ENCODE results near the gene NOMO2.
"Not testable (repeated sequence)": the region's sequence is repeated elsewhere in the genome, so short reads cannot be mapped to it uniquely, and the experiment has no call there.

The NOMO2 gene

DNA sequence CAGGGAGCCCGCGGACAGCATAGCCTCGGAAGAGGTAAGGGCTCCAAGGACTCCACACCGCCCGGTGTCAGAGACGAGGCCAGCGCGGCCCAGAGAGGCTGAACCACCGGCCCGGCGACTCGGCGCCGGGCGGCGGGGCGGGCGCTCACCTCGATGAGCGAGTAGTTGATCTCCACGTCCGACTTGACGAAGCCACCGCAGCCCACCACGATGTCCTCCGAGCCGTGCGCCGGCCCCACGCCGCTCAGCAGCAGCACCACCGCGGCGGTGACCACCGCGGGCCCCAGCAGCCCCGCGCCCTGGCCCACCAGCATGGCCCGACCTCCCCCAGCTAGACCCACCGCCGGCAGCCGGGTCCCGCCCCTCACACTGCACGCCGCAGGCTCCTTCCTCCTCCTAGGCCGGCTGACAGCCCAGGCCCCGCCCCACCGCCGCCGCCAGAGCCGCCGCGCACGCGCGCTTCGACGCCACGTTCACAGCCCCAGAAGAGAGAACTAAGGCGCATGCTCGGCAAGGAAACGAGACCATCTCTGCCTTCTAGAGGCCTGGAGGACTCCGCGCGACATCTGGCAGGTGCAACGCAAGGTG is at the start of gene NOMO2:
TSS of gene NOMO2 (minus strand) at position 371 of the 588 bp plus-strand sequence. CDS start at position 314, 57 bp downstream.
- DNase-seq, result not testable (repeated sequence)

GRCh38 chr16:18610147-18610803 is 48.4 kb upstream of the NOMO2 start:
- not testable (repeated sequence) for DNase-seq

DNA sequence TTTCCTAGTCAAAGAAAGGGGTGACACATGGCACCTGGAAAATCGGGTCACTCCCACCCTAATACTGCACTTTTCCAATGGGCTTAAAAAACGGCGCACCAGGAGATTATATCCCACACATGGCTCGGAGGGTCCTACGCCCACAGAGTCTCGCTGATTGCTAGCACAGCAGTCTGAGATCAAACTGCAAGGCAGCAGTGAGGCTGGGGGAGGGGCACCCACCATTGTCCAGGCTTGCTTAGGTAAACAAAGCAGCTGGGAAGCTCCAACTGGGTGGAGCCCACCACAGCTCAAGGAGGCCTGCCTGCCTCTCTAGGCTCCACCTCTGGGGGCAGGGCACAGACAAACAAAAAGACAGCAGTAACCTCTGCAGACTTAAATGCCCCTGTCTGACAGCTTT is 46.4 kb upstream of the NOMO2 start:
- not testable (repeated sequence) for DNase-seq

- DNase-seq, result not testable (repeated sequence)
Observed at GRCh38 chr16:18603572-18604246, 41.8 kb upstream of the NOMO2 start.

DNA sequence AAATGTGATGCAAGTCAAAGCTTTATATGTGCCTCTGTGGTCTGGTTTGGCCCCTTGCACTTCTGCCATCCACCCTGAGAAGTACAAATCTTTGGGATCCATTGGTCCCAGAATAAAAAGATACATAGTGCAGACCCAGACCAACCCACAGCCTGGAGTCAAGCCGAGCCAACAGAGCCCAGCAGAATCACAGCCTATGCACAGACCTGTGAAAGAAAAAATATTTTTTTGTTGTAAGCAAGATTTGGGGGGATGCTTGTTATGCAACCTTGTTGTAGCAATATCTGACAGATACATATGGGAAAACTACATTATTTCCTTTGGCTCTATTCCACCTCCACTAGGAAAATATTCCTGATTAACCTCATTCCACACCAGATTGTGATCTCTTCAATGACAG is 36.7 kb upstream of the NOMO2 start:
- DNase-seq, result not testable (repeated sequence)

DNA sequence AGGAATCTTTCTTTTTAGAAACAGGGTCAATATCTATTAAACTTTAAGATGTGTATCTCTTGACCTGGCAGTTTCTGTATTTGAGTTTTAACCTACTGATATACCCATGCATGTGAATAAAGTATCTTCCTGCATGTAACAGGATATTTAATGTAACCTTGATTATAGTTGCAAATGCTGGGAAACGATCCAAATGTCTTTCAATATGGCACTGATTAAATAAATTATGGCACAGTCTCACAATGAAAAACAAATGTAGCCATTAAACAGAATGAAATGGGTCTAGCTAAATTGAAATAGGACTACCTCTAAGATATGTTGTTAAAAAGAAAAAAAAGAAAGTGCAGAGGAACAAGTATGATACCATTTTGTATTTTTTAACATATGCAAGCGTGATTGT is 35.8 kb upstream of the NOMO2 start:
- not testable (repeated sequence) for DNase-seq

DNA sequence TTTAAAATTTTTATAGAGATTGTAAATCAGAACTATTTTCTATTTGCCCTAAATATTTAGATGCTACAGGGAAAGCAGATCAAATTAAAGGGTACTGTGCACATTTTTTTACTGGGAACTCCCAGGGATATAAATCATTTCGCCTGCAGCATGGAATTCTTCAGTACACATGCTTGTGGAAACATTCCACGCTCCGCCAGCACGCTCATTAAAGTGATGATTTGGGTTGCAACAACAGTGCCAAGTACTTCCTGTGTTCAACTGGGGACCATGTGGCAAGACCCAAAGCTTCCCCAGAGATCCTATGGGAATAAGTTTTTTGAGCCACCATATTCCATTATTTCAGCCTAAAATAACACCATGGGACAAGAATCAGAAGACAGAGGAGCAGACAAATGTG is 35.4 kb upstream of the NOMO2 start:
- DNase-seq, result not testable (repeated sequence)

- DNase-seq, result not testable (repeated sequence)
Observed at GRCh38 chr16:18595796-18596195, 33.9 kb upstream of the NOMO2 start.

DNA sequence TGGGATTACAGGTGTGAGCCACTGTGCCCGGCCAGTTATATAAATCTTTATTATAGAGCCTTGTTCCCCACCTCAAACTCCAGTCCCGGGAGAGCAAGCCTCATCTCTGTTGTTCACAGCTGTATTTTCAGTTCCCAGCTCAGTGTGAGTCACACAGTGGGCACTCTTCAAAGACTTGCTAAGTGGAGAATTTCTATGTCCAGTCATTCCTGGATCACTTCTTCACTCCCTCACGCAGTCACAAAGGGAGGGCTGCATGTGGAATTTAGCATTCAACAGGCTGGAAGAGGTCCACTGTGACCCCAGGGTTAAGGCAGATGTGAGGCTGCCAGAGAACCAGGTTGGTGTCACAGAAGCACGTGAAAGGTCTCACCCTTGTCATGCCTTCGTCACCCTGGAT is 33.0 kb upstream of the NOMO2 start:
- peak; percentile 68 for DNase-seq

GRCh38 chr16:18593904-18594303 is 32.0 kb upstream of the NOMO2 start:
- DNase-seq, result not testable (repeated sequence)

DNA sequence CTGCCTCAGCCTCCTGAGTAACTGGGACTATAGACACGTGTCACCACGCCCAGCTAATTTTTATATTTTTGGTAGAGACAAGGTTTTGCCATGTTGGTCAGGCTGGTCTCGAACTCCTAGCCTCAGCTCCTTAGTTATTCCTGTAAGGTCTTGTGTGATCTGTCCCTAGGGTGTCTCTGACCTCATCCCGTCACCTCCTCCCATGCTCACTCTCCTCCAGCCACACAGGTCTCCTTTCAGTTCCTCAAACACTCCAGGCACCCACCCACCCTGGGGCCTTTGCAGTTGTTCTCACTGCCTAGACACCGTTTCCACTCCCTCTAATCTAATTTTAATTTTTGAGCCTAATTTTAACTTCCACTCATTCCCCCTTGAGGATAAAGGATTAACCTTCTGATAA is 31.1 kb upstream of the NOMO2 start:
- DNase-seq, result not testable (repeated sequence)

- DNase-seq, result peak; percentile 9
Observed at GRCh38 chr16:18591908-18592307, 30.0 kb upstream of the NOMO2 start.

GRCh38 chr16:18591441-18591840 is 29.5 kb upstream of the NOMO2 start:
- not testable (repeated sequence) for DNase-seq

DNA sequence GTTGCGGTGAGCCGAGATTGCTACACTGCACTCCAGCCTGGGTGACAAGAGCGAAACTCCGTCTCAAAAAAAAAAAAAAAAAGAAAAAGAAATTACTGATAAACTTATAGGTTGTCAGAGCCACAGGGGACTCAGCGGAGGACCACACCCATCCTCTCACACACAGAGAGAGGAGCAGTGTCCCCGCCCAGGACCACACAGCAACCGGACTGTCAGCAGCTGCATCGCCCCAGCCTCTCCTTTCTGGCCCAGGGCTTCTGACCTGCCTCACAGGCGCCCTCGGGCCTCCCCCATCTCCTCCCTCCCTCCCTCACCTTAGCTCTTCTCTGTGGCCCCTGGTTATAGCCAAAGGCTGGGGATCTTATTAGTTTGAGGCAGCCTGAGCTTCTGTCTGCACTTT is 27.9 kb upstream of the NOMO2 start:
- not testable (repeated sequence) for DNase-seq

DNA sequence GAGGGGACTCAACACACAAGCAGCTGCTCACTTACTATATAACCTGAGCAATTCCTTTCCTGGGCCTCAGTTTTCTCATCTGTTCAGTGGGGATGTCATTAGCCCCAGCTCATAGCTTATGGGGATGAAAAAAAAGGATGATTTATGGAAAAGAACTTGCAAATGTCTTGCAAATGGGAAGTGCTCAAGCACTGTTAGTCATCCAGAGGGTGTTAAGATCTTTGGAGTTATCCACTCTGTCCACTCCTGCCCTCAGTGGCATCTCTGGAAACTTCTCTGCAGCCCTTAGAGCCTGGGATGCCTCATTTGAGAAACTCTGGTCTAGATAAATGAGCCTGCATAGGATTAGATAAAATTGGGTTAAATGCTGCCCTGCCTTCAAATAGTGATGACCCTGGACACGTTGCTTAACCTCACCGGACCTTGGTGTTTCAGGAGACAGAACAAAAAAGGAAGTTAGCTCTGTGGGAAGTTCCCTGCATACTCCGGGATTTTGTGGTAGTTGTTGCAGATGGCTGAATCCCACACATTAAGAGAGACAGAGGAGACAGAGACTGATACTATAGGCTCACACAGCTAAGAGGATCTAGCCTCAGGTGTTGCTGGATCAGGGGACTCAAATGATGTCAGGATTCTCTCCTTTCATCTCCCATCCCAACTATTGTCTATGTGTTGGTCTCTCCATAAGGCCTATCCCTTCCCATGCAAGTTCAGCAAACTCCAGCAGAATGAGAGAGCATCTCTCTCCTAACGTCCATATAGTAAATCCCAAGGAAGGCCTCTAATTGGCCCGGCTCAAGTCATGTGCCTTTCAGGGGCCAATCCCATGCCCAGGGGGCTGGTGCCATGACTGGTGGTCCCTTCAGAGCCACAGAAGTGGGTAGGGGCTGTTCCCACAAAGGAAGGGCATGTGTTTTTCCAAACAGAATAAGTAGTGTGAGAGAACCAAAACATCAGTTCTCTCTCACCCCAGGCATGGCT is 25.0 kb upstream of the NOMO2 start:
- not testable (repeated sequence) for DNase-seq

GRCh38 chr16:18585789-18586188 is 23.9 kb upstream of the NOMO2 start:
- DNase-seq, result not testable (repeated sequence)

DNA sequence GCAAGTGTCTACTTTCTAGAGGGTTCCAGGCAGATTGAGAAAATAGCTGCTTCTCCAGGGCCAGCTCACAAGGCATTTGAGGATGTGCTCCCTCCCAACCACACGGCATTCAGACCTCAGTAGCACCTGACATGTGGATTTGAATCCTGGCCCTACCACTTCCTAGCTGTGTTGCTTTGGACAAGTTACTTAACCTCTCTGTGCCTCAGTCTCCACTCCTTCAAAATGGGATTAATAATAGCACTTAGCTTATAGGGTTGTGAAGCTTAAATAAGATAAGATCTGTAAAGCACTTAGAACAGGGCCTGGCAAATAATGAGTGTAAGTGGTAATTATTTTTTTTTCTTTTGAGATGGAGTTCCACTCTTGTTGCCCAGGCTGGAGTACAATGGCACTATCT is 21.0 kb upstream of the NOMO2 start:
- no peak for DNase-seq

DNA sequence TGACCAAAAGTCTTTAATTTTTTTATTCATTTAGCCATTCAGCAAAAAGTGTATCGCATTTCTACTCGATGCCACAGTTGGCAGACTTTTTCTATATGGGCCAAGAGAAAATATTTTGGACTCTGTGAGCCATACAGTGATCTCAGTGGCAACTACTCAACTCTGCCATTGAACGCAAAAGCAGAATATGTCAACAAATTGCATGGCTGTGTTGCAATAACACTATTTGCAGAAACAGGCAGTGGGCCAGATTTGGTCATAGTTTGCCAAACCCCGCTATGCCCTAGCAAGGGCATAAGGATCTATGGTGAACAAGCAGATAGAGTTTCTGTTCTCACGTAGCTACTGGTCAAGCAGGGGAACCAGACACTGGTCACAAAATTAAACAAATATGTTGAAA is 18.5 kb upstream of the NOMO2 start:
- DNase-seq, result not testable (repeated sequence)

DNA sequence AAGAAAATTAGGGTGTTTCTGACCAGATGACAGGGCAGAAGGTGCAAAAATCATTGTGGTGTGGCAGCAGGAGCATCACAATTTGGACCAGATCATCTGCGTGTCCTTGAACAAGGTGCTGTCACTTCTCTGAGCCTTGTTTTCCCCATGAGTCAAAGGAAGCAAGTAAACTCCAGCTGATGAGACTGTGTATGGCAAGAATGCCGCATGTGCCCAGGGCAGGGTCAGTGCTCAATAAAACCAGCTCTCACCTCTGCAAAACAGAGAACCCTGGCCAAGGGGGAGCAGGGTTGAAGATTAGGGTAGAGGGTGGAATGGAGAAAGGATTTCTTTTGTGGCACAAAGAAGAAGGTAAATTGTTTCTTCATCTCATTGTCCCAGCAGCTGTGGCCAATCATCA is 17.4 kb upstream of the NOMO2 start:
- DNase-seq, result not testable (repeated sequence)

GRCh38 chr16:18577942-18578341 is 16.0 kb upstream of the NOMO2 start:
- DNase-seq, result not testable (repeated sequence)

GRCh38 chr16:18575945-18576344 is 14.0 kb upstream of the NOMO2 start:
- not testable (repeated sequence) for DNase-seq

DNA sequence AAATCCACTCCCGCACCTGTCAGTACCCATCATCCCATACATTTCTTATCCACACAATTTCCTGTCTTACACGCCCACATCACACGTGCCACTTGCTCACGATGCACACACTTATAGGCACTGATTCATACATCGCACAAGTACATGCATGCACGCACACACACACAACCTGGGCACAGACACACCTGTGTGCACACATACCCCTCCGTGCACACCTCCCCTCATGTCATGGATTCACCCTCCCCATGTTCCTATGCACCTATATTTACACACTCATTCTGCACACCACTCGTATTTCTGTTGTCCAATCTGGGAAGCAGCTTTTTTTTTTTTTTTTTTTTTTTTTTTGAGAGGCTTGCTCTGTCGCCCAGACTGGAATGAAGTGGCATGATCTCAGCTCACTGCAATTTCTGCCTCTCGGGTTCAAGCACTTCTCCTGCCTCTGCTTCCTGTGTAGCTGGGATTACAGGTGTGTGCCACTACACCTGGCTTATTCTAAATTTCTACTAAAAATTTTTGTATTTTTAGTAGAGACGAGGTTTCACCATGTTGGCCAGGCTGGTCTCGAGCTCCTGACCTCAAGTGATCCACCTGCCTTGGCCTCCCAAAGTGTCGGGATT is 13.5 kb upstream of the NOMO2 start:
- DNase-seq, result not testable (repeated sequence)
